ENCODE data around the gene UTP11. TPM values are rescaled to one million over a fixed set of nuclear protein-coding genes. Genes with fewer than 3 reads are reported as not detected.

The UTP11 gene
- 10 to 100 TPM; 24.1 to 29.6 TPM for total RNA-seq

DNA sequence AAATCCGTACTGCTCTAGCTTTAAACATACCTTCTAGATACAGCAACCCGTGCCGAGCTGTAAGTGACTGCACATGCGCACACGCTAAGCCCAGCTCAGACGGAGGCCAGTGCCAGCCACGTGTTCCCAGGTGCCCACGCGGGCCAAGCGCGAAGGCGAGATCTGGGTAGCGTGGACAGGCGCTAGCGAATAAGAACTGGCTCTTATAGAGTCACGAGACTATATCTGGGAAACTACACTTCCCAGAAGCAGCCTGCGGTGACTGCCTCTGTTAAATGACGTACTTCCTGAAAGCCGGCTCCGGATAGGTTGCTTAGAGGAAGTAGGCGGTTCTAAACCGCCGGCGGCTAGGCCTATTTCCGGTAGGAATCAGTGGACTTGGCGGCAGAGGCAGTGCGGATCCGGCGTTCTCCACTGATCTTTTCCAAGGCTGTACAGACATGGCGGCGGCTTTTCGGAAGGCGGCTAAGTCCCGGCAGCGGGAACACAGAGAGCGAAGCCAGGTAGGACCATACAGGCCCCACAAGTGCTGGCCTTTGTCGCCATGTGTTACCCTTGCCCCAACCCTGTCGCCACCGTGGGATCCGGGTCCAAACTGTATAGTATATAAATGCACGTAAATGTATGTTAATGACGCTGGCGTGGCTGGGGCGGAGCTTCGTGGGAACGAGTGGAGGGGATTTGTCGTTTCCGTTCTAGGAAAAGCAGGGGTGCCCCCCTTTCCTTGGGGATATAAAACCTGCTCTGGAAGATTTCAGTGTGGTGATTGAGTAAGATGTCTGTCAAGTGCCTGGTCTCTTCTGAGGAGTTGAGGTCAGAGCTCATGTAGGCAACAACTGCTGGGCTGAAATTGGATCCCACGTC, at the start of gene UTP11:
Gene UTP11, plus strand, starts transcription at position 372 of the 864 bp plus-strand sequence. Its CDS starts 69 bp downstream, at position 441.

DNA sequence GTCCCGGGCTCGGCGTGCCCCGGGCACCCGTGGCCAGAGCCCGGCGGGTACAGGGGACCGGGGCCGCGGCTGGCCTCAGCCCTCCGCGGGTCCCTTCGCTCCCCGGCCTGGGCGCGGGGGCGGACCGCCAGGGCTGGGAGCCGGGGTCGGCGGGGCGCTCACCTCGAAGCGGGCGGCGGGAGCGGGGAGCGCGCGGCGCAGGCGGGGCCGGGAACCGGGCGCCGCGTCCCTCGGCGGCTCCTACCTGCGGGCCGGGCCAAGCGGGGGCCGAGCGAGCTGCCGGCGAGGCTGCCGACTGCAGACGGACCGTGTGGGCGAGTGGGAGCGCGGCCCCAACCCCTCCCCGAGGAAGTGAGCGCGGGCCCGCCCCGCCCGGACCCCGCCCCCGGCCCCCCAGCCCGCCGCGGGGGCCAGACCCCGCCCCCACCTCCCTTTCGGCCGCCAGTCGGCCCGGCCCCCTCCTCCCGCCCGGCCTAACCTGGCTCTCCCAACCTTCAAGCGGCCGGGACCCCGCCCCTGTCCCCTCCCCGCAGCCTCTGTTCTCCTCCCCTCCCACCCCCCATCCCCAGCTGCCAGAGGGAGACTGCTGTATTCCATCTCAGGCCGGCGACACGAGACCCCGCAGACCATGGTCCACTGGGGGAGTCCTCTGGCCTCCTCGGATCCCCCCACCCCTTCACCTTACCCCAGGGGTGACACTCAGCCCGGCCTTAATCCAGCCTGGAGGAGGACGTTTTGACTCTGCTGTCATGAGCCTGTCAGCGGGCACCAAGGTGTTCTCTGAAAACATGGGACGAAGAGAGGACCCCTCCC, 7.1 kb upstream of the UTP11 start, which contains the start of gene FHL3:
Gene FHL3, minus strand, starts transcription at position 320 of the 813 bp plus-strand sequence. CDS start 6,102 bp downstream, outside the sequence.

DNA sequence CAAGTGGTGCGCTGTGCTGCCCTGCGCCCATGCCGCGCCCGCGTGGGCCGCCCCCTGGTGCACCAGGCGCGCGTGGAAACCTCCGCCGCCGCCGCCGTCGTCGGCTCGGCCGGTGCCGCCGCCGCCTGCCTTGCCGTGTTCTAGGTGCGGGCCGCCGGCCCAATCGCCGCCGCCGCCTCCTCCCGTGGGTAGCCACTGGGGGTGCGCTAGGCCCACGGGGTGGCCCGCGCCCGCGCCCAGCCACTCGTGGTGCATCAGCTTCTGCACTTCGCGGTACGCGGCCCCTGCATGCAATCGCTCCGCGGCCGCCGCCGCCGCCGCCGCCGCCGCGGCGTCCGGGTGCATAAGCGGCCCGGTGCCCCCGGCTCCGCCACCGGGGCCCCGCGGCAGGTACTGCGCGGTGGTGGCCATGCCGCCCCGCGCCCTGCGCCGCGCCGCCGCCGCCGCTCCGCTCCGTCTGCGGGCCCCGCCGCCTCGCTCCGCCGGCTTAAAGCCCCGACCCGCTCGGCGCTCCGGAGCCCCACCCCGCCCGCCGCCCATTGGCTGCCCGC, 33.9 kb downstream of the UTP11 start, which contains the start of gene POU3F1:
Gene POU3F1, minus strand, starts transcription at position 461 of the 551 bp plus-strand sequence. Its CDS starts 50 bp downstream, at position 411.

Other genes starting within 250 kb of the UTP11 start
- gene EPHA10, start 247.6 kb upstream of the UTP11 start, total RNA-seq, result under 1 TPM in 1 of 2 experiments, not detected in 1; 0.10 TPM
- under 1 TPM; 0.91 to 0.99 TPM for gene MANEAL, start 218.9 kb upstream of the UTP11 start, total RNA-seq
- 10 to 100 TPM; 16.7 to 19.3 TPM for gene C1orf122, start 204.9 kb upstream of the UTP11 start, total RNA-seq
- 10 to 100 TPM; 11.4 to 11.7 TPM for gene YRDC, start 204.5 kb upstream of the UTP11 start, total RNA-seq
- 10 to 100 TPM; 19.7 to 20.5 TPM for gene MTF1, start 153.1 kb upstream of the UTP11 start, total RNA-seq
- gene INPP5B, start 65.7 kb upstream of the UTP11 start, total RNA-seq, result 10 to 100 TPM; 31.0 to 32.5 TPM
- 10 to 100 TPM; 66.4 to 67.9 TPM for gene SF3A3, start 22.7 kb upstream of the UTP11 start, total RNA-seq
- 1 to 10 TPM; 5.8 to 6.7 TPM for gene FHL3, start 7.2 kb upstream of the UTP11 start, total RNA-seq
- gene POU3F1, start 34.1 kb downstream of the UTP11 start, total RNA-seq, result not detected

All from activated naive CD4-positive, alpha-beta T cell treated with anti-CD3 and anti-CD28 coated beads, Interleukin-2, amount 10 ng/mL, durations not matched to agents 5 hours and 36 hours (primary cell).